H1 (cell line): Measurements from ENCODE around the gene R3HCC1L. TPM values are rescaled to one million over a fixed set of nuclear protein-coding genes. Genes with fewer than 3 reads are reported as not detected.

Experiments used
- CTCF ChIA-PET: fragments of 300-600 bp; sonication (Branson Sonifier 250); formaldehyde crosslinking; loops from one replicate; lab custom pipeline; 2021; ENCODE audit not compliant: partially characterized antibody; lab: Charles Lee
- POLR2A ChIA-PET: fragments of 300-600 bp; sonication (Branson Sonifier 250); formaldehyde crosslinking; loops from one replicate; lab custom pipeline; 2021; ENCODE audit warnings: inconsistent platforms; ENCODE audit not compliant: partially characterized antibody; lab: Charles Lee
- DNase-seq, 2 experiments: peaks; one replicate each; pipeline versions ENCODE4 v3.0.0 to v3.0.0-alpha.2; 2010 to 2022; ENCODE audit warnings: low spot score in 2 of 2, low read depth in 1 of 2, mixed read lengths in 1 of 2
- FAIRE-seq: peaks from 2 replicates; lab custom pipeline; 2011; peaks lifted over from hg19 to GRCh38; lab: Jason Lieb, UNC
- H2AFZ ChIP-seq: 2 replicates; pipeline ENCODE4 v1.8.1; 2012; ENCODE audit warnings: low read length, inconsistent platforms
- H2AK5ac ChIP-seq: 2 replicates; pipeline ENCODE4 v1.6.1; 2013; ENCODE audit warnings: low read depth, low read length
- H2BK120ac ChIP-seq: replicated peaks from 2 replicates; pipeline ENCODE3; 2013; ENCODE audit warnings: low read depth, low read length, inconsistent platforms
- H2BK12ac ChIP-seq: 2 replicates; pipeline ENCODE4 v1.6.1; 2013; ENCODE audit warnings: low read depth, low read length
- H2BK15ac ChIP-seq: 2 replicates; pipeline ENCODE4 v1.6.1; 2013; ENCODE audit warnings: low read length
- H2BK20ac ChIP-seq: 2 replicates; pipeline ENCODE4 v1.6.1; 2013; ENCODE audit warnings: low read length
- H2BK5ac ChIP-seq: 2 replicates; pipeline ENCODE4 v1.6.1; 2013; ENCODE audit warnings: low read depth, low read length
- H3K14ac ChIP-seq: 2 replicates; pipeline ENCODE4 v1.6.1; 2013; ENCODE audit warnings: inconsistent platforms; ENCODE audit not compliant: insufficient read length
- H3K18ac ChIP-seq: 2 replicates; pipeline ENCODE4 v1.6.1; 2013; ENCODE audit warnings: low read length; ENCODE audit errors: extremely low read depth
- H3K23ac ChIP-seq: 2 replicates; pipeline ENCODE4 v1.6.1; 2013; ENCODE audit warnings: inconsistent platforms; ENCODE audit not compliant: insufficient read length
- H3K23me2 ChIP-seq: 2 replicates; pipeline ENCODE4 v1.6.1; 2013; ENCODE audit warnings: low read depth, low read length
- H3K27ac ChIP-seq: 2 replicates; pipeline ENCODE4 v1.6.1; 2011; ENCODE audit warnings: low read depth, low read length, inconsistent platforms
- H3K27me3 ChIP-seq, 4 experiments: replicated peaks in 1 of 4; 1 replicate in 1 of 4; 2 replicates in 3 of 4; pipeline versions ENCODE4 v1.6.1 to v1.8.1; 2011 to 2013; ENCODE audit warnings: low read length in 3 of 4, mild to moderate bottlenecking in 3 of 4, inconsistent platforms in 2 of 4, mixed read lengths in 2 of 4, moderate library complexity in 1 of 4; ENCODE audit not compliant: control insufficient read depth in 3 of 4, insufficient read depth in 3 of 4; ENCODE audit errors: extremely low read depth in 1 of 4
- H3K36me3 ChIP-seq, 4 experiments: 2 replicates each; pipeline versions ENCODE4 v1.6.1 to v1.8.1; 2011 to 2013; ENCODE audit warnings: mild to moderate bottlenecking in 4 of 4, low read length in 3 of 4, moderate library complexity in 2 of 4, control low read depth in 1 of 4, inconsistent platforms in 1 of 4; ENCODE audit not compliant: insufficient read depth in 4 of 4, control insufficient read depth in 2 of 4
- H3K4ac ChIP-seq: replicated peaks from 2 replicates; pipeline ENCODE3; 2013; ENCODE audit warnings: low read length, low read depth, mixed read lengths, inconsistent platforms; ENCODE audit not compliant: insufficient read length
- H3K4me1 ChIP-seq, 4 experiments: replicated peaks in 1 of 4; 1 replicate in 1 of 4; 2 replicates in 3 of 4; pipeline versions ENCODE4 v1.6.1 to v1.8.1; 2011 to 2013; ENCODE audit warnings: low read length in 3 of 4, inconsistent platforms in 2 of 4, mixed read lengths in 1 of 4; ENCODE audit not compliant: insufficient read depth in 4 of 4, control insufficient read depth in 3 of 4
- H3K4me2 ChIP-seq, 2 experiments: 2 replicates each; pipeline versions ENCODE4 v1.6.1 to v1.8.1; 2011 to 2013; ENCODE audit warnings: low read depth in 2 of 2, low read length in 2 of 2, control low read depth in 1 of 2, inconsistent platforms in 1 of 2, mild to moderate bottlenecking in 1 of 2; ENCODE audit not compliant: insufficient read depth in 1 of 2
- H3K4me3 ChIP-seq, 4 experiments: fragments of 200-600, 300-600 bp in 1 of 4; sonication (generic), shearing (Covaris generic), sonication (Bioruptor Twin) in 1 of 4; 2 replicates each; pipeline versions ENCODE4 v1.5.1 to v1.8.1; 2011 to 2016; ENCODE audit warnings: low read length in 4 of 4, low read depth in 3 of 4, control low read depth in 2 of 4, inconsistent platforms in 2 of 4, mild to moderate bottlenecking in 2 of 4, mixed read lengths in 1 of 4, moderate library complexity in 1 of 4; ENCODE audit not compliant: insufficient read depth in 2 of 4; ENCODE audit errors: extremely low read depth in 1 of 4
- H3K56ac ChIP-seq: replicated peaks from 2 replicates; pipeline ENCODE3; 2013; ENCODE audit warnings: low read depth, mild to moderate bottlenecking, mixed read lengths, low read length, inconsistent platforms; ENCODE audit not compliant: insufficient read length
- H3K79me1 ChIP-seq: 2 replicates; pipeline ENCODE4 v1.6.1; 2013; ENCODE audit warnings: low read depth, low read length, control low read depth
- H3K79me2 ChIP-seq, 2 experiments: 2 replicates each; pipeline versions ENCODE4 v1.6.1 to v1.8.1; 2012 to 2013; ENCODE audit warnings: low read length in 2 of 2, mild to moderate bottlenecking in 2 of 2, inconsistent platforms in 1 of 2; ENCODE audit not compliant: insufficient read depth in 2 of 2, control insufficient read depth in 1 of 2
- H3K9ac ChIP-seq, 4 experiments: replicated peaks in 1 of 4; 1 replicate in 1 of 4; 2 replicates in 3 of 4; pipeline versions ENCODE4 v1.6.1 to v1.8.1; 2011 to 2013; ENCODE audit warnings: low read depth in 3 of 4, low read length in 3 of 4, control low read depth in 2 of 4, mild to moderate bottlenecking in 2 of 4, moderate library complexity in 2 of 4, inconsistent platforms in 1 of 4; ENCODE audit errors: extremely low read depth in 1 of 4
- H3K9me3 ChIP-seq, 2 experiments: 2 replicates each; pipeline versions ENCODE4 v1.6.1 to v1.8.1; 2012 to 2013; ENCODE audit warnings: mild to moderate bottlenecking in 2 of 2, moderate library complexity in 2 of 2, control low read depth in 1 of 2, inconsistent platforms in 1 of 2, low read depth in 1 of 2, low read length in 1 of 2, mixed read lengths in 1 of 2; ENCODE audit not compliant: insufficient read depth in 2 of 2
- H4K20me1 ChIP-seq, 2 experiments: replicated peaks in 1 of 2; 2 replicates each; pipeline versions ENCODE3 to v1.8.1; 2011 to 2013; ENCODE audit warnings: inconsistent platforms in 2 of 2, low read length in 2 of 2, mild to moderate bottlenecking in 1 of 2; ENCODE audit not compliant: insufficient read depth in 2 of 2, control insufficient read depth in 1 of 2
- H4K5ac ChIP-seq: 2 replicates; pipeline ENCODE4 v1.6.1; 2013; ENCODE audit warnings: low read length, low read depth, mixed read lengths, inconsistent platforms; ENCODE audit not compliant: insufficient read length
- H4K8ac ChIP-seq: 2 replicates; pipeline ENCODE4 v1.8.0; 2013; ENCODE audit warnings: mild to moderate bottlenecking, moderate library complexity, low read length, inconsistent platforms; ENCODE audit not compliant: insufficient read depth; ENCODE audit errors: extremely low read depth
- H4K91ac ChIP-seq: replicated peaks from 2 replicates; pipeline ENCODE3; 2013; ENCODE audit warnings: low read length, mixed read lengths, inconsistent platforms; ENCODE audit not compliant: insufficient read length
- CREB1 ChIP-seq: IDR thresholded peaks from 2 replicates; pipeline ENCODE4 v1.6.1; 2012; ENCODE audit warnings: inconsistent platforms
- EGR1 ChIP-seq: IDR thresholded peaks from 2 replicates; pipeline ENCODE4 v1.6.1; 2011; ENCODE audit warnings: low read depth, low read length, borderline replicate concordance
- MAFK ChIP-seq: IDR thresholded peaks from 2 replicates; pipeline ENCODE4 v1.6.1; 2012; ENCODE audit warnings: low read depth, mild to moderate bottlenecking, improper control_type of control experiment, low read length
- SIRT6 ChIP-seq: IDR thresholded peaks from one replicate; pipeline ENCODE4 v1.7.1; 2012; ENCODE audit warnings: low read length, inconsistent platforms
- SIX5 ChIP-seq: IDR thresholded peaks from 2 replicates; pipeline ENCODE4 v1.6.1; 2011; ENCODE audit warnings: mild to moderate bottlenecking, low read depth, low read length
- ZNF274 ChIP-seq: IDR thresholded peaks from 2 replicates; pipeline ENCODE4 v1.7.0; 2012; ENCODE audit warnings: low read length, borderline replicate concordance; ENCODE audit errors: extremely low read depth
- WGBS, 2 experiments: shearing (Covaris generic) in 1 of 2; methylation state at CpG; one replicate each; pipeline versions ENCODE4 v1.1.6 to v1.1.7; 2013 to 2015; ENCODE audit warnings: low lambda C conversion rate in 2 of 2, mixed read lengths in 2 of 2, inconsistent platforms in 1 of 2, low coverage in 1 of 2, missing lambda C conversion rate in 1 of 2; ENCODE audit not compliant: insufficient replicate concordance in 2 of 2, insufficient coverage in 1 of 2, insufficient read length in 1 of 2; ENCODE audit errors: extremely low coverage in 1 of 2, missing lambda C conversion rate in 1 of 2; 5-methylcytosine and 5-hydroxymethylcytosine counted together
- polyA plus RNA-seq, 7 experiments: library from polyadenylated mRNA; depleted of rRNA in 3 of 7; stranded (reverse) in 5 of 7; unstranded in 2 of 7; fragments of >200 nt in 5 of 7; fragments of 200-250 nt in 2 of 7; gene quantifications; 1 replicate in 5 of 7; 2 replicates in 1 of 7; 4 replicates in 1 of 7; pipeline versions ENCODE4 v1.2.1 to v1.2.3, GENCODE V29; 2011 to 2013; ENCODE audit warnings: missing spikeins in 2 of 7, mixed read lengths in 2 of 7
- total RNA-seq: library from RNA; stranded (reverse); fragmentation: NEBNext Ultra II Directional; extraction: Animal tissue kit (Norgen Biotek cat#: 25700); gene quantifications from 2 replicates; pipeline ENCODE4 v1.2.1, GENCODE V29; 2021

Gene R3HCC1L
- total and polyA plus RNA-seq, 2 of the 8 experiments (the other 6 are each of a cell fraction or from before 2014, with no cell fraction given) = 6.9 to 13.9 TPM

DNA sequence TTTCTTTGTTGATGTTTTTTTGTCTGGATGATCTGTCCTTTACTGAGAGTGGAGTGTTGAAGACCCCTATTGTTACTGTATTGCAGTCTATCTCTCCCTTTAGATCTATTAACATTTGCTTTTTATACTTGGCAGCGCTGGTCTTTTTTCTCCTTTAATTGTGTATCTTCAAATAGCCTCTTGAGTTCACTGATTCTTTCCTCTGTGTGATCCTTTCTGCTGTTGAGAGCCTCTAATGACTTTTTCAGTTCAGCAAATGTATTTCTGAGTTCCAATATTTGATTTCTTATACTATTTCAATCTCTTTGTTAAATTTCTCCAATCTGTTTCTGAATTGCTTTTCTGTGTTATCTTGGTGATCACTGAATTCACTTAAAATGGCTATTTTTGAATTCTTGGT, 15.4 kb downstream of the R3HCC1L start:
- Histone ChIP-seq H2BK20ac (no peak overlapping the region), H2AFZ (no peak overlapping the region), H3K4ac (no peak overlapping the region), H3K56ac (no peak overlapping the region), H2BK12ac (no peak overlapping the region), H3K79me1 (peaks cover 3% of the 10 kb centered on the region; the same call in 1 of the 2 replicates), H2BK120ac (no peak overlapping the region), H3K23me2 (no peaks in the 10 kb centered on the region), H4K91ac (no peak overlapping the region), H3K23ac (no peak overlapping the region), H3K9ac (no peak overlapping the region), H4K5ac (no peak overlapping the region), H2BK5ac (no peak overlapping the region), H3K36me3 (peaks cover 0 to 4% (median 1%) of the 10 kb centered on the region in 4 experiments; a peak in 3 of 8 replicates), H2BK15ac (no peak overlapping the region), H3K4me2 (no peak overlapping the region), H2AK5ac (no peak overlapping the region), H3K4me3 (no peak overlapping the region), H4K20me1 (peaks cover 0 to 2% of the 10 kb centered on the region in 2 experiments), H3K9me3 (peaks cover 11 to 23% of the 10 kb centered on the region in 2 experiments; a peak in 3 of 4 replicates), H3K18ac (no peak overlapping the region), H3K27me3 (no peaks in the 10 kb centered on the region), H3K79me2 (peaks cover 6 to 72% of the 10 kb centered on the region in 2 experiments; a peak in 3 of 4 replicates), H3K14ac (no peak overlapping the region), H3K27ac (no peak overlapping the region), H3K4me1 (no peaks in the 10 kb centered on the region), H4K8ac (no peak overlapping the region)
- POLR2A ChIA-PET = no interaction called here
- CTCF ChIA-PET = no interaction called here
- WGBS, 2 experiments = 100% methylated on average over 1 of the region's 1 CpG; no CpG with 5 or more reads in 1 of the 2 experiments
- DNase-seq = no peak
- FAIRE-seq = no peak
- TF ChIP-seq MAFK (no peak), CREB1 (no peak), EGR1 (no peak), SIRT6 (no peak), SIX5 (no peak), ZNF274 (no peak)
